Skeletal muscle tissue (tissue), 4 donors: Measurements from ENCODE around the gene CSF3R. TPM values are rescaled to one million over a fixed set of nuclear protein-coding genes. Genes with fewer than 3 reads are reported as not detected.

Experiments used
- H3K27ac ChIP-seq: one replicate; pipeline ENCODE4 v1.7.0; 2013; ENCODE audit warnings: mild to moderate bottlenecking, low read depth, low read length, inconsistent platforms
- H3K27me3 ChIP-seq, 3 donors: one replicate each; pipeline ENCODE4 v1.7.0; 2013; ENCODE audit warnings: low read length in 3 of 3; ENCODE audit not compliant: control insufficient read depth in 3 of 3, insufficient read depth in 3 of 3
- H3K36me3 ChIP-seq, 3 donors: one replicate each; pipeline ENCODE4 v1.7.0; 2013; ENCODE audit warnings: low read length in 3 of 3; ENCODE audit not compliant: control insufficient read depth in 3 of 3, insufficient read depth in 3 of 3
- H3K4me1 ChIP-seq, 3 donors: one replicate each; pipeline ENCODE4 v1.7.0; 2013; ENCODE audit warnings: low read length in 3 of 3, mild to moderate bottlenecking in 3 of 3; ENCODE audit not compliant: control insufficient read depth in 3 of 3, insufficient read depth in 3 of 3
- H3K4me3 ChIP-seq, 3 donors: one replicate each; pipeline ENCODE4 v1.7.0; 2013; ENCODE audit warnings: low read length in 3 of 3
- H3K9ac ChIP-seq, 3 donors: one replicate each; pipeline ENCODE4 v1.7.0; 2013; ENCODE audit warnings: low read length in 3 of 3, mild to moderate bottlenecking in 3 of 3, moderate library complexity in 2 of 3, low read depth in 1 of 3
- H3K9me3 ChIP-seq, 3 donors: one replicate each; pipeline ENCODE4 v1.7.0; 2013; ENCODE audit warnings: low read length in 3 of 3; ENCODE audit not compliant: control insufficient read depth in 3 of 3
- total RNA-seq: library from RNA; depleted of rRNA; stranded (reverse); fragments of >200 nt; gene quantifications from one replicate; pipeline ENCODE4 v1.2.3, GENCODE V29; 2014
- donor health status: Osteomylitis.

CSF3R gene
- 3.7 TPM for total RNA-seq

GRCh38 chr1:36482724-36483388 lies at the start of gene CSF3R:
Gene CSF3R (minus strand): TSS chr1:36482913. CDS start chr1:36479496, 3,417 bp downstream.
- H3K9me3 ChIP-seq = no peaks in the 10 kb centered on the region
- no peaks in the 10 kb centered on the region for H3K36me3 ChIP-seq
- H3K9ac ChIP-seq = no peak within 1 kb of the TSS
- peaks cover 6 to 21% (median 7%) of the 10 kb centered on the region in 3 donors for H3K27me3 ChIP-seq
- H3K27ac ChIP-seq = no peak within 1 kb of the TSS
- H3K4me1 ChIP-seq = peaks cover 6 to 13% (median 7%) of the 10 kb centered on the region in 3 donors
- H3K4me3 ChIP-seq = peak within 1 kb of the TSS in 1 of 3 donors; percentile 35

DNA sequence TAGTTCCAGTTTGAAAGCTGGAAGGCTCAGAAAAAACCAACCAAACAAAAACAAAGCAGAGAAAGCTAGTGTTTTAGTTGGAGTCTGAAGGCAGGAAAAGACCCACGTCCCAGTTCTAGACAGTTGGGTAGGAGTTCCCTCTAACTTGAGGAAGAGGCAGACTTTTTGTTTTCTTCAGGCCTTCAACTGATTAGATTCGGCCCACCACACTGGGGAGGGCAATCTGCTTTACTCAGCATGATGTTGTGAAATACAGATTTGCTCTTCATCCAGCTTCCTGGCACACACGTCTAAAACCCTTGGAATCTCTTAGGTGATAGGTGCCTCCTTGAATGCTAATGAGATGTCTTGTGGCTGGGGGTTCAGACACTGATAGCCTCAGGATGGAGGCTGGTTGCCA lies 49.1 kb upstream of the CSF3R start:
- H3K27ac ChIP-seq = no peak overlapping the region
- H3K4me3 ChIP-seq = no peak overlapping the region
- peaks cover 0 to 9% (median 2%) of the 10 kb centered on the region in 3 donors for H3K9me3 ChIP-seq
- no peaks in the 10 kb centered on the region for H3K4me1 ChIP-seq
- H3K9ac ChIP-seq = no peak overlapping the region
- no peaks in the 10 kb centered on the region for H3K36me3 ChIP-seq
- H3K27me3 ChIP-seq = peaks cover 6 to 33% (median 23%) of the 10 kb centered on the region in 3 donors

- Histone ChIP-seq H3K4me3 (no peak overlapping the region), H3K4me1 (no peaks in the 10 kb centered on the region), H3K9me3 (peaks cover 0 to 9% (median 2%) of the 10 kb centered on the region in 3 donors), H3K36me3 (no peaks in the 10 kb centered on the region), H3K9ac (no peak overlapping the region), H3K27ac (no peak overlapping the region), H3K27me3 (peaks cover 6 to 33% (median 23%) of the 10 kb centered on the region in 3 donors)
These were observed 48.1 kb upstream of the CSF3R start for GRCh38 chr1:36530791-36531190.

DNA sequence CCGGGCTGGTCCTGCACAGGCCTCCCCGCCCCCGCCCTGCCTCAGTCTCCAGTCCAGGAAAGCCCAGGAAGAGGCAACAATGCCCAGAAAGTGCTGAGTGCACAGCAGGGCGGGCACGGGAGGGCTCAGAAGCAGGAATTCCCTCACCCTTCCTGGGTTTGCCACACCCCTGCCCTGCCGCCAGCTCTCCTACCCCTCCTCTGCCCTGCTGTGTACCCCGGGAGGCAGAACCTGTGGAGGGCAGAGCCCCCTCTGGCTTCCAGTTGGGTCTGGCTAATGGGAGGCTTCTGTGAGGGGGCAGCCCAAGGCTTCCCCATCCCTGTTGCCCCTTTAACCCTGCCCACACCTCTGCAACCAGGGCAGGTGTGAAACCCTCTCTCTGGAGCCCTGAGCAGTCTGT lies 47.5 kb upstream of the CSF3R start:
- H3K27ac ChIP-seq = no peak overlapping the region

GRCh38 chr1:36529769-36530260 lies 47.1 kb upstream of the CSF3R start:
- Histone ChIP-seq H3K27me3 (peaks cover 6 to 37% (median 23%) of the 10 kb centered on the region in 3 donors), H3K9ac (no peak overlapping the region), H3K9me3 (peaks cover 0 to 9% (median 2%) of the 10 kb centered on the region in 3 donors), H3K36me3 (no peaks in the 10 kb centered on the region), H3K4me1 (no peaks in the 10 kb centered on the region), H3K4me3 (no peak overlapping the region), H3K27ac (no peak overlapping the region)

More for the DNA sequence above, 47.5 kb upstream of the CSF3R start:
- Histone ChIP-seq H3K36me3 (no peaks in the 10 kb centered on the region), H3K27me3 (peaks cover 6 to 33% (median 23%) of the 10 kb centered on the region in 3 donors), H3K4me1 (no peaks in the 10 kb centered on the region), H3K9ac (no peak overlapping the region), H3K9me3 (peaks cover 0 to 9% (median 2%) of the 10 kb centered on the region in 3 donors), H3K4me3 (no peak overlapping the region)

- Histone ChIP-seq H3K9ac (no peak overlapping the region), H3K27me3 (peaks cover 8 to 33% (median 23%) of the 10 kb centered on the region in 3 donors), H3K27ac (no peak overlapping the region), H3K4me1 (no peaks in the 10 kb centered on the region), H3K36me3 (no peaks in the 10 kb centered on the region), H3K4me3 (no peak overlapping the region), H3K9me3 (peaks cover 0 to 6% (median under 1%) of the 10 kb centered on the region in 3 donors)
These were observed 45.9 kb upstream of the CSF3R start for GRCh38 chr1:36528361-36529349.

DNA sequence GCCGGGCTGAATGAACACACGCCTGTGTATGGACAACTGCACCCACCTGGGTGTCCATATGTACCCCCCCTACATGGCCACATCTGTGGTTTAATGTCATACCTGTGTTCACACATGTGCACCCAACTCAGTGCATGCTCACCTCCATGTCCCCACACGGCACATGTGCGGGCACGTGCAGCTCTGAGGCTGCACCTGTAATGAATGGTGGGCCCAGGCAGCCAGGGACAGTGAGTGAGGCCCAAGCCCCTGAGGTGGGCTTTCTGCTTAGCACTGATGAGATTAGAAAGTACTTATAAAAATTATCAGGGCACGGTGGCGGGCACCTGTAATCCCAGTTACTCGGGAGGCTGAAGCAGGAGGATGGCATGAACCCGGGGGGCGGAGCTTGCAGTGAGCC lies 42.5 kb upstream of the CSF3R start:
- Histone ChIP-seq H3K4me3 (no peak overlapping the region), H3K9ac (no peak overlapping the region), H3K4me1 (no peaks in the 10 kb centered on the region), H3K27me3 (peaks cover 8 to 29% (median 26%) of the 10 kb centered on the region in 3 donors), H3K36me3 (no peaks in the 10 kb centered on the region), H3K9me3 (no peaks in the 10 kb centered on the region), H3K27ac (no peak overlapping the region)

GRCh38 chr1:36524359-36525062 lies 41.8 kb upstream of the CSF3R start:
- Histone ChIP-seq H3K27ac (no peak overlapping the region), H3K36me3 (no peaks in the 10 kb centered on the region)

DNA sequence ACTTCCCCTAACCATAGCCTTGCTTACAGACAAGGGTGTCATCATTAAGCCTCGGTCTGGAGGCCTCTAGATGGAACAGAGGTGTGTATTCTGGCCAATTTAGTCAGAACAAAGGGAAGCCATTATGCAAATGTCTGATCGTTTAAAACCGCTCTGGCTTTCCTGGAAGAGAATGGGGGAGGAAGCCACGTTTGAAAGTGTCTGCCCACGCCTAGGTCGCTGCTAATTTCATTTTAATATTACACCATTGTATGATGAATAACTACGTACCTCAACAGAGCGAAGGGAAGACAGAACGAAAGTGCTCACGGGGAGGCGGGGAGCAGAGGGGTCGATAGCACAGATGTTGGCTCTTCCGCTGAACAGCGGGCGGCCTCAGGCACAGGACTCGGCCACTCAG lies 41.1 kb upstream of the CSF3R start:
- Histone ChIP-seq H3K27ac (no peak overlapping the region), H3K4me1 (no peaks in the 10 kb centered on the region), H3K4me3 (no peak overlapping the region), H3K36me3 (no peaks in the 10 kb centered on the region), H3K9me3 (no peaks in the 10 kb centered on the region), H3K9ac (no peak overlapping the region), H3K27me3 (peaks cover 8 to 17% (median 13%) of the 10 kb centered on the region in 3 donors)

More at GRCh38 chr1:36524359-36525062, 41.8 kb upstream of the CSF3R start:
- no peaks in the 10 kb centered on the region for H3K9me3 ChIP-seq
- peaks cover 8 to 24% (median 20%) of the 10 kb centered on the region in 3 donors for H3K27me3 ChIP-seq
- no peak overlapping the region for H3K4me3 ChIP-seq
- no peak overlapping the region for H3K9ac ChIP-seq
- no peaks in the 10 kb centered on the region for H3K4me1 ChIP-seq
